Activated naive CD8-positive, alpha-beta T cell treated with anti-CD3 and anti-CD28 coated beads for 36 hours (primary cell): ENCODE results near the gene RC3H1. TPM values are rescaled to one million over a fixed set of nuclear protein-coding genes. Genes with fewer than 3 reads are reported as not detected.
"Not testable (repeated sequence)": the region's sequence is repeated elsewhere in the genome, so short reads cannot be mapped to it uniquely, and the experiment has no call there.

ENCODE experiments used
- DNase-seq: peaks from one replicate; pipeline ENCODE4 v3.0.0; 2021
- H3K27ac Mint-ChIP-seq: one replicate; pipeline ENCODE4 v1.8.0; 2022; ENCODE audit warnings: mild to moderate bottlenecking, moderate library complexity, mixed read lengths
- H3K27me3 Mint-ChIP-seq: one replicate; pipeline ENCODE4 v1.8.0; 2022; ENCODE audit warnings: mild to moderate bottlenecking, mixed read lengths
- H3K36me3 Mint-ChIP-seq: one replicate; pipeline ENCODE4 v1.8.0; 2021; ENCODE audit warnings: mild to moderate bottlenecking, mixed read lengths
- H3K4me1 Mint-ChIP-seq: one replicate; pipeline ENCODE4 v1.8.0; 2021; ENCODE audit warnings: mixed read lengths
- H3K4me3 Mint-ChIP-seq: one replicate; pipeline ENCODE4 v1.8.0; 2022; ENCODE audit warnings: mild to moderate bottlenecking, moderate library complexity, mixed read lengths
- H3K9me3 Mint-ChIP-seq: one replicate; pipeline ENCODE4 v1.8.0; 2022; ENCODE audit warnings: mixed read lengths
- total RNA-seq, 2 experiments: library from RNA; stranded (reverse); gene quantifications; one replicate each; pipeline ENCODE4 v1.2.3, GENCODE V29; 2021

Gene RC3H1, protein sequence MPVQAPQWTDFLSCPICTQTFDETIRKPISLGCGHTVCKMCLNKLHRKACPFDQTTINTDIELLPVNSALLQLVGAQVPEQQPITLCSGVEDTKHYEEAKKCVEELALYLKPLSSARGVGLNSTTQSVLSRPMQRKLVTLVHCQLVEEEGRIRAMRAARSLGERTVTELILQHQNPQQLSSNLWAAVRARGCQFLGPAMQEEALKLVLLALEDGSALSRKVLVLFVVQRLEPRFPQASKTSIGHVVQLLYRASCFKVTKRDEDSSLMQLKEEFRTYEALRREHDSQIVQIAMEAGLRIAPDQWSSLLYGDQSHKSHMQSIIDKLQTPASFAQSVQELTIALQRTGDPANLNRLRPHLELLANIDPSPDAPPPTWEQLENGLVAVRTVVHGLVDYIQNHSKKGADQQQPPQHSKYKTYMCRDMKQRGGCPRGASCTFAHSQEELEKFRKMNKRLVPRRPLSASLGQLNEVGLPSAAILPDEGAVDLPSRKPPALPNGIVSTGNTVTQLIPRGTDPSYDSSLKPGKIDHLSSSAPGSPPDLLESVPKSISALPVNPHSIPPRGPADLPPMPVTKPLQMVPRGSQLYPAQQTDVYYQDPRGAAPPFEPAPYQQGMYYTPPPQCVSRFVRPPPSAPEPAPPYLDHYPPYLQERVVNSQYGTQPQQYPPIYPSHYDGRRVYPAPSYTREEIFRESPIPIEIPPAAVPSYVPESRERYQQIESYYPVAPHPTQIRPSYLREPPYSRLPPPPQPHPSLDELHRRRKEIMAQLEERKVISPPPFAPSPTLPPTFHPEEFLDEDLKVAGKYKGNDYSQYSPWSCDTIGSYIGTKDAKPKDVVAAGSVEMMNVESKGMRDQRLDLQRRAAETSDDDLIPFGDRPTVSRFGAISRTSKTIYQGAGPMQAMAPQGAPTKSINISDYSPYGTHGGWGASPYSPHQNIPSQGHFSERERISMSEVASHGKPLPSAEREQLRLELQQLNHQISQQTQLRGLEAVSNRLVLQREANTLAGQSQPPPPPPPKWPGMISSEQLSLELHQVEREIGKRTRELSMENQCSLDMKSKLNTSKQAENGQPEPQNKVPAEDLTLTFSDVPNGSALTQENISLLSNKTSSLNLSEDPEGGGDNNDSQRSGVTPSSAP
- 10 to 100 TPM; 30.4 to 34.3 TPM for total RNA-seq

DNA sequence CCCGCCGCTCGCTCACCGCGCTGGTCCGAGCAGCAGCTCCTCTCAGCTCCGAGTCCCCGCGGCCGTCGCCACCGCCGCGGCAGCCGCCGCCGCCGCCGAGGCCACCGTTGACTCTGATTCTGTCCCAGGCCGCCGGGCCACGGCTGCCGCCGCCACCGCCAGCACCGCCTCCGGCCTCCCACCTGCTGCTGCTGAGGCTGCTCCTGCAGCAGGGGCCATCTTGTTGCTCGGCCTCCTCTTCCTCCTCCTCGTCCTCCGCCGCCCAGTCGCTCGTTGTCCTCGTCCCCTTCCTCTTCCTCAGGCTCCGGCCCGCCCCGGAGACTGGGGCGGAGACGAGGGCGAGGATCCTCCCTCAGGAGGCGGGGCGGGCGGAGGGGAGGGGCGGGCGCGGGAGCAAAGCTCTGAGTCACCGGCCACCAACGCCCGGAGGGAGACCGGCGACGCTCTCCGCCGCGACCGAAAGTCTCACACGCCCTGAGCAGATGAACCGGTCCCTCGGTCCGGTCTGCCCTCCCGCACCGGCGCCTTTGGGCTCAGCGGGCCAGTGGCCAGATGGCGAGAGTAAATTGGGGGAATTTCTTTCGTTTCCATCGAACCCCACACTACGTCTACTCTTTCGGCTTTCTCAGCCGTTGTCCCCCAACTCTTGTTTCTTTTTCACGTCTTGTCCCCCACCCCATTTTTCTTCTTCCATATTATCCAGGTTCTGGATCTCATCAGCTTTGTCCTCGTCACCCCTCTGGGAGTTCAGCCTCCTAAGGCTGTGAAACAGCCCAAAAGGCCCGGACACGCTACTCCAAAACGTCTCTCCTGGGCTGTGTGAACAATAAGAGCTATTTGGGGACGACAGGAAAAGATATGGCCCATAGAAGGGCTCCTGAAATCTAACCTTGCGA is at the start of gene RC3H1:
Gene RC3H1 (minus strand): TSS at position 278 of the 896 bp plus-strand sequence. CDS start 29,372 bp downstream, outside the sequence.
- Mint-ChIP-seq H3K9me3 (no peaks in the 10 kb centered on the region), H3K4me1 (peaks cover 27% of the 10 kb centered on the region), H3K27me3 (no peaks in the 10 kb centered on the region), H3K27ac (peak within 1 kb of the TSS; percentile 98), H3K36me3 (peaks cover 10% of the 10 kb centered on the region), H3K4me3 (peak within 1 kb of the TSS; percentile 99)
- DNase-seq, result peak; percentile 89

DNA sequence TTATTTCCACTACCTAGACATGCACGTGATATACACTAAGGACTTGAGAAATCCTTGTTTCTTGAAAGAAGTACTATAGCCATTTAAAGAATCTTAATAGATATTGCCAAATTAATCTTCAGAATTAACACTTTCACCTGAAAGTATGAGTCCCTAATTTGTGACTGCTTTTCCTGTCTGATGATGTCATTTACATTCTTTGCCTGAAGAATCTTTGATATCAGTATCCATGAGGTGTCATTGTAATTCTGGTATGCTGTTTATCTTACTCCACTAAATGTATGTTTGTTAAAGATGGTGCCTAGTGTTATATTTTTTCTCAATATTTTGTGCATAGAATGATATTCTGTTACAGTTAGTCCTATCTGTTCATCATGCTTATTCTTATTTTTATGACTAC is 48.5 kb upstream of the RC3H1 start:
- H3K4me3 Mint-ChIP-seq, result no peak overlapping the region
- no peak overlapping the region for H3K27ac Mint-ChIP-seq
- H3K36me3 Mint-ChIP-seq, result no peaks in the 10 kb centered on the region
- H3K9me3 Mint-ChIP-seq, result no peaks in the 10 kb centered on the region
- no peaks in the 10 kb centered on the region for H3K27me3 Mint-ChIP-seq
- peaks cover 10% of the 10 kb centered on the region for H3K4me1 Mint-ChIP-seq
- no peak for DNase-seq

DNA sequence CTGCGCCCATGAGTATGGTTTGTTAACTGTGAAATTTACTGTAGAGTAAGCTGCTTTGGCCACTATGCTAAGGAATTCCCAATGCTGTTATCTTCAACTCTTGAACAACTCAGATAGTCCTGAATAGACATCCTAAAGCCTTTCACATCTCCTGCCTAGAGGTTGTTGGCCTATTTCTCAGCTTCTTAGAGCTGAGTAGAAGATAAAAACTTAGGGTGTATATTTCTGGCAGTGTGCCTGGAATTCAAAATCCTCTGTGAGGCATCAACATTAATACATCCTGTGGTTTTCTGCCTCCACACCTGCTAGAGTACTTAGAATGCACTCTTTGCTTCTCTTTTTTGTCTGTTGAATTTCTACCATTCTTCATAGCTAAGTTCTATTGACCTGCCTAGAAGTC is 45.8 kb upstream of the RC3H1 start:
- no peaks in the 10 kb centered on the region for H3K27me3 Mint-ChIP-seq
- peaks cover 10% of the 10 kb centered on the region for H3K4me1 Mint-ChIP-seq
- no peak for DNase-seq
- H3K27ac Mint-ChIP-seq, result no peak overlapping the region
- H3K9me3 Mint-ChIP-seq, result no peaks in the 10 kb centered on the region
- H3K4me3 Mint-ChIP-seq, result no peak overlapping the region
- H3K36me3 Mint-ChIP-seq, result no peaks in the 10 kb centered on the region

DNA sequence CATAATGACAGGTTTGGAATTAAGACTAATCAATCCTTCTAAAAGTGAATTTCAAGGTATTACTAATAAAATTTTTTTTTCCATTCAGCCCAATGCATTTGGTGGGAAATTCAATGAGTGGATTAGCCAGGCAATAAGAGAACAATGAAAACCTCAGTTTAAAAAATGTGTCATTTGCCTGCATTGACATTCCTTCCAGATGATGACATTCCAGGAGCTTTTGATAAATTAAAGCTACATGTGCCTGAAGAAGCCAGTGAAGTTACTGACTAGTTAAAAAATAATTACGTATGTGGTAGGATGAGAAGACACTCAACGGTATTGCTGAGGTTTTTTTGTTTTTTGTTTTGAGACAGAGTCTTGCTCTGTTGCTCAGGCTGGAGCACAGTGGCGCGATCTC is 37.9 kb upstream of the RC3H1 start:
- Mint-ChIP-seq H3K27ac (no peak overlapping the region), H3K27me3 (peaks cover 4% of the 10 kb centered on the region)

DNA sequence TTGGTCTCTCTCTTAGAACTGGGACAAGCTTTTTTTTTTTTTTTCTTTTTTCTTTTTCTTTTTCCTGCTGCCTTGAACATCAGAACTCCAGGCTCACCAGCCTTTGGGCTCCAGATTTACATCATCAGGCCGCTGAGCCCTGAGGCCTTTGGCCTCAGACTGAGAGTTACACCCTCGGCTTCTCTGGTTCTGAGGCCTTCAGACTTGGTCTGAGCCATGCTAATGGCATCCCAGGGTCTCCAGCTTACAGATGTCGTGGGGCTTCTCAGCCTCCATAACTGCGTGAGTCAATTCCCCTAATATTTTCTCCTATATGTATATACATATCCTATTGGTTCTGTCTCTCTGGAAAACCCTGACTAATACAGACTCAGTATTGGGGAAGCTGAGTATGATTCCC is 36.5 kb upstream of the RC3H1 start:
- H3K27ac Mint-ChIP-seq, result no peak overlapping the region

More for the DNA sequence above, 37.9 kb upstream of the RC3H1 start:
- H3K4me1 Mint-ChIP-seq, result peaks cover 6% of the 10 kb centered on the region
- no peaks in the 10 kb centered on the region for H3K9me3 Mint-ChIP-seq
- H3K4me3 Mint-ChIP-seq, result no peak overlapping the region
- DNase-seq, result no peak
- no peaks in the 10 kb centered on the region for H3K36me3 Mint-ChIP-seq

DNA sequence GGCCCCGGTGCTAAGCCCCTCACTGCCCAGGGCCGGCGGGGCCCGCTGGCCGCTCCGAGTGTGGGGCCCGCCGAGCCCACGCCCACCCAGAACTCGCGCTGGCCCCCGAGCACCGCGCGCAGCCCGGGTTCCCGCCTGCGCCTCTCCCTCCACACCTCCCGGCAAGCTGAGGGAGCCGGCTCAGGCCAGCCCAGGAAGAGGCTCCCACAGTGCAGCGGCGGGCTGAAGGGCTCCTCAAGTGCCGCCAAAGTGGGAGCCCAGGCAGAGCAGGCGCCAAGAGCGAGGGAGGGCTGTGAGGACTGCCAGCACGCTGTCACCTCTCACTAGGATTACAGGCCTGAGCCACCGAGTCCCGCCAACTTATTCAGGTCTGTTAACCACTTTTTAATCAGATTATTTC is 34.5 kb upstream of the RC3H1 start:
- not testable (repeated sequence) for H3K36me3 Mint-ChIP-seq, H3K27me3 Mint-ChIP-seq, DNase-seq, H3K4me1 Mint-ChIP-seq, H3K4me3 Mint-ChIP-seq, H3K9me3 Mint-ChIP-seq, H3K27ac Mint-ChIP-seq

More for the DNA sequence above, 36.5 kb upstream of the RC3H1 start:
- Mint-ChIP-seq H3K9me3 (no peaks in the 10 kb centered on the region), H3K4me1 (peaks cover 6% of the 10 kb centered on the region), H3K36me3 (no peaks in the 10 kb centered on the region), H3K4me3 (no peak overlapping the region), H3K27me3 (peaks cover 4% of the 10 kb centered on the region)
- no peak for DNase-seq

DNA sequence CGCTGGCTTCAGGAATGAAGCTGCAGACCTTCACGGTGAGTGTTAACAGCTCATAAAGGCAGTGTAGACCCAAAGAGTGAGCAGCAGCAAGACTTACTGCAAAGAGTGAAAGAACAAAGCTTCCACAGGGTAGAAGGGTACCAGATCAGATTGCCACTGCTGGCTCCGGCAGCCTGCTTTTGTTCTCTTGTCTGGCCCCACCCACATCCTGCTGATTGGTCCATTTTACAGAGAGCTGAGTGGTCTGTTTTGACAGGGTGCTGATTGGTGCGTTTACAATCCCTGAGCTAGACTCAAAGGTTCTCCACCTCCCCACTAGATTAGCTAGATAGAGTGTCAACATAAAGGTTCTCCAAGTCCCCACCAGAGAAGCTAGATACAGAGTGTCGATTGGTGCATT is 33.6 kb upstream of the RC3H1 start:
- not testable (repeated sequence) for DNase-seq, H3K27ac Mint-ChIP-seq, H3K36me3 Mint-ChIP-seq

DNA sequence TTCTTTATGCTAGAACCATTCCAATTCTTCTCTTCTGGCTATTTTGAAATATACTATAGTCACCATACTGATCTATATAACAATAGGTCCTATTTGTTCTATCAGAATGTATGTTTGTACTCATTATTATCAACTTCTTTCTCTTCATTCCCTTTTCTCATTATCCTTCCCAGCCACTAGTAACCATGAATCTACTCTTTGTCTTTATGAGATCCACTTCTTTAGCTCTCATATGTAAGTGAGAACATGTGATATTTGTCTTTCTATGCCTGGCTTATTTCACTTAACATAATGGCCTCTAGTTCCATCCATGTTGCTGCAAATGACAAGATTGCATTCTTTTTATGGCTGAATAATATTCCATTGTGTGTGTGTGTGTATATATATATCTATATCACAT is 31.7 kb upstream of the RC3H1 start:
- DNase-seq, result no peak
- Mint-ChIP-seq H3K4me3 (no peak overlapping the region), H3K4me1 (no peaks in the 10 kb centered on the region), H3K9me3 (no peaks in the 10 kb centered on the region), H3K36me3 (no peaks in the 10 kb centered on the region), H3K27me3 (no peaks in the 10 kb centered on the region), H3K27ac (no peak overlapping the region)

More for the DNA sequence above, 33.6 kb upstream of the RC3H1 start:
- not testable (repeated sequence) for H3K9me3 Mint-ChIP-seq, H3K27me3 Mint-ChIP-seq, H3K4me1 Mint-ChIP-seq, H3K4me3 Mint-ChIP-seq

DNA sequence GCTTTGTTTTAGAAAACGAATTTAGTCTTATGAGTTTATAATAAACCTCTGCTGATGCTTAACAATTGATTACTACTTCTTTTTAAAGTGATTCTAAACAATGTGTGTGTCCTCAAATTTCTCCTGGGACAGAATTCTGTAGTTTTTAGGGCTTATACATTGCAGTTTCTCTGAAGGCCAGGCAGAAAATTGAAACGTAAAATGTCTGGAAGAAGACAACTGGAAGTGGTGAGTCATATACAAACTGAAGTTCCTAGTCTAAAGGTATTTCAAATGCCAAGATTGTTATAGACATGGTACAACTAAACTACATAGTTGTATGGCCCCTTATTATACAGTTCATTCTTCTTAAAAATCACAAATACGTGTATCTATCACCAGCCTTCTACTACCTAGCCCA is 30.5 kb upstream of the RC3H1 start:
- no peaks in the 10 kb centered on the region for H3K4me1 Mint-ChIP-seq
- no peak for DNase-seq
- H3K27me3 Mint-ChIP-seq, result no peaks in the 10 kb centered on the region
- H3K27ac Mint-ChIP-seq, result no peak overlapping the region
- H3K4me3 Mint-ChIP-seq, result no peak overlapping the region
- no peaks in the 10 kb centered on the region for H3K9me3 Mint-ChIP-seq
- no peaks in the 10 kb centered on the region for H3K36me3 Mint-ChIP-seq

DNA sequence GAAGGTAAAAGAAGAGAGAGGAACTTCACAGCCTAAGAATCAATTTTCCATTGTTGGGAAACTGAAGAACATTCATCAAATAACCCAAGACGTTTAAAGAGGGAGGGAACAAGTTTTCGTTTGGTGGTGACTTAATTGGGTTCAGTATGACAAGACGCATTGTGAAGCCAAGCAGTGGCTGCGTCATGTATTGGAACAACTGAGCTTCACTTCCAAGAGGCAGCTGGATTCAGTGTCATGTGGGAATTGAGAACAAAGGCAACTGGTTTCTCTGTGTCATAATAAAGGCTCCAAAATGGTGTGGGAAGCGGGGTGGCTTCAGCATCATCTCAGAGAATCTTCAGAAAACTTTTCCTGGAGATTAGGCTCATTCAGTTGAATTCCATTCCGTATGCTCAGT is 29.8 kb upstream of the RC3H1 start:
- DNase-seq, result no peak
- Mint-ChIP-seq H3K9me3 (no peaks in the 10 kb centered on the region), H3K4me3 (no peak overlapping the region), H3K27me3 (no peaks in the 10 kb centered on the region), H3K4me1 (no peaks in the 10 kb centered on the region), H3K36me3 (no peaks in the 10 kb centered on the region), H3K27ac (no peak overlapping the region)

DNA sequence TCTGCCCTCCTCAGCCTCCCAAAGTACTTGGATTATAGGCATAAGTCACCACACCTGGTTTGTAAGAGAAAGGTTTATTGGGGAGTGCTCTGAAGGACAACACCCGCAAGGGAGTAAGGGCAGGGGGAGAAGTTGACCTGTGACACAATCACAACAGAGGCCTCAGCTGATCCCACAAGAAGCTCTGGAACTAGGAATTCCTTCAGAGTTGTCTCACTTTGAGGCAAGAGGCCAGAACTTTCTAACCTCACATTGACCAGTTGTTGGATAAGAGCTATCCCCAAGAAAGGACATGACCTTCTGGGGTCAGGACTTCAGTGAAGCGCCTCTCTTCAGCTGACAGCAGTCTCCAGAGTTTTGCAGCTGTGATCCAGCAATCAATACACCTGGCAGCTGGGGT is 27.4 kb upstream of the RC3H1 start:
- no peaks in the 10 kb centered on the region for H3K27me3 Mint-ChIP-seq
- no peaks in the 10 kb centered on the region for H3K36me3 Mint-ChIP-seq
- no peak overlapping the region for H3K27ac Mint-ChIP-seq
- no peak overlapping the region for H3K4me3 Mint-ChIP-seq
- no peak for DNase-seq
- no peaks in the 10 kb centered on the region for H3K9me3 Mint-ChIP-seq
- peaks cover 3% of the 10 kb centered on the region for H3K4me1 Mint-ChIP-seq

DNA sequence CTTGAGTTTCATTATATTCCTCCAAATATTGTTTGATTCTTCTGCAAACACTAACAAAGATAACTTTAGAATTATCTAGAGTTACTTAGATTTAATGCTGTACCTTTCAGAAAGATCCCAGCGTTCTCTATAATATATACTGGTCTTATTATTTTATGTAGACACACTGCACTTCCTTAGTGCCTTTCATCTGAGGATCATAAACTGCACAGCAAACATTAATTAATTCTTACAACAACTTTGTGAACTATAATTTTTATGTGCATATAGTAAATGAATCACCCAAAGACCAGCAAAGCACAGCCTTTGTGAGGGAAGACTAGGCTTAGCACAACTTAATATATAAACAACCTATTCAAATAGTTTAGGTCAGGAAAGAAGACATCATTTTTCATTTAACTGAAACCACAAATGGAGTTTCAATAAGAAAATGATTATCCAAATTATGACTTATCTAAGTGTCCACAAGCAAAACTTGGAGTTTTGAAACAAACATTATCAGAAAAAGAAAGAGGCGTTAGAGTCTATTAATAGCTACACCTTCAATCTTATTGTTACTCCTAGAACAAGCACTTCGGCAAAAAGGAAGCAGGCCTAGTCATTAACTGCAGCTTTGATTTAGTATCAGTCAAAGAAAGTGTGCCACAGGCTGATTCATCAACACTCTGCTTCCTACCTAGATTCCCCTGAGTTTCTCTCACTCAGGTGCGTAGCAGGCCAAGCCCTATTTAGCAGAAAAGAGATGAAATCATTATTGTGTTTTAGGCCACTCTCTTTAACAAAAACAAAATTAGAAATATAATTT is 22.5 kb upstream of the RC3H1 start:
- Mint-ChIP-seq H3K4me1 (peaks cover 4% of the 10 kb centered on the region), H3K36me3 (no peaks in the 10 kb centered on the region), H3K27ac (no peak overlapping the region), H3K27me3 (no peaks in the 10 kb centered on the region), H3K4me3 (no peak overlapping the region), H3K9me3 (no peaks in the 10 kb centered on the region)
- no peak for DNase-seq

DNA sequence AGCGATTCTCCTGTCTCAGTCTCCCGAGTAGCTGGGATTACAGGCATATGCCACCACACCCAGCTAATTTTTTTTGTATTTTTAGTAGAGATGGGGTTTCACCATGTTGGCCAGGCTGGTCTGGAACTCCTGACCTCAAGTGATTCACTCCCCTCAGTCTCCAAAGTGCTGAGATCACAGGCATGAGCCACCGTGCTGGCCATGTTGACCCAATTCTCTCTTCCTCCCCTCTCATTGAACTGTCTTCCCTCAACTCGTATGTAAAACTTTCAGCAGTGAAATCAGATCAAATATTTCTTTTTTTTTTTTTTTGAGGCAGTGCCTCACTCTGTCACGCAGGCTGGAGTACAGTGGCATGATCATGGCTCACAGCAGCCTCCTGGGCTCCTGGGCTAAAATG is 20.4 kb upstream of the RC3H1 start:
- not testable (repeated sequence) for H3K36me3 Mint-ChIP-seq, H3K27me3 Mint-ChIP-seq, H3K27ac Mint-ChIP-seq, DNase-seq, H3K4me1 Mint-ChIP-seq, H3K4me3 Mint-ChIP-seq, H3K9me3 Mint-ChIP-seq

DNA sequence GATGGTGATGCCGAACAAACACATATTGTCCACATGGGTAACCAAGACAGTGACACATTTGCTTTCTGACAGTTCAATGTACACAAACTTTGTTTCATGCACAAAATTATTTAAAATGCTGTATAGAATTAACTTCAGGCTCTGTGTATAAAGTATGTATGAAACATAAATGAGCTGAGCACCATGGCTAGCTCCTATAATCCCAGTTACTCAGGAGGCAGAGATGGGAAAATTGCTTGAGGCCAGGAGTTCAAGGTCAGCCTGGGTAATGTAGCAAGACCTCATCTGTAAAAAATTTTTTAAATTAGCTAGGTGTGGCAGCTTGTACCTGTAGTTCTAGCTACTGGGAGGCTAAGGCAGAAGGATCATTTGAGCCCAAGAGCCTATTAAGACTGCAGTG is 19.2 kb upstream of the RC3H1 start:
- Mint-ChIP-seq H3K4me1 (peaks cover 4% of the 10 kb centered on the region), H3K4me3 (no peak overlapping the region), H3K27me3 (no peaks in the 10 kb centered on the region), H3K27ac (no peak overlapping the region), H3K36me3 (no peaks in the 10 kb centered on the region), H3K9me3 (no peaks in the 10 kb centered on the region)
- no peak for DNase-seq
